Mesenchymal stem cell (in vitro differentiated cells and primary cell): ENCODE results near the gene MFSD1.
A peak's percentile ranks its signal among the peaks of the same experiment; 100 is the strongest.

Experiments
- DNase-seq: peaks from one replicate; pipeline ENCODE4 v3.0.0-alpha.2; 2013
- H2AFZ ChIP-seq: one replicate; pipeline ENCODE4 v1.6.1; 2013; ENCODE audit warnings: low read depth, mild to moderate bottlenecking, control low read depth, inconsistent platforms, low read length, moderate library complexity
- H2AK5ac ChIP-seq: 2 replicates; pipeline ENCODE4 v1.6.1; 2013; ENCODE audit warnings: low read length, moderate library complexity, mild to moderate bottlenecking, inconsistent platforms; ENCODE audit not compliant: severe bottlenecking
- H2BK120ac ChIP-seq: one replicate; pipeline ENCODE4 v1.6.1; 2013; ENCODE audit warnings: low read depth, mild to moderate bottlenecking, inconsistent platforms, low read length, moderate library complexity
- H2BK12ac ChIP-seq, 2 experiments: one replicate each; pipeline ENCODE4 v1.6.1; 2013; ENCODE audit warnings: inconsistent platforms in 2 of 2, low read length in 2 of 2, mild to moderate bottlenecking in 2 of 2, moderate library complexity in 2 of 2, control low read depth in 1 of 2
- H2BK15ac ChIP-seq: one replicate; pipeline ENCODE4 v1.6.1; 2013; ENCODE audit warnings: mild to moderate bottlenecking, low read depth, inconsistent platforms; ENCODE audit not compliant: poor library complexity, severe bottlenecking
- H2BK5ac ChIP-seq: 2 replicates; pipeline ENCODE4 v1.6.1; 2013; ENCODE audit warnings: low read depth, mild to moderate bottlenecking, low read length, control low read depth, inconsistent platforms; ENCODE audit not compliant: poor library complexity, severe bottlenecking
- H3K14ac ChIP-seq, 2 experiments: one replicate each; pipeline ENCODE4 v1.6.1; 2013; ENCODE audit warnings: inconsistent platforms in 2 of 2, low read length in 2 of 2, control low read depth in 1 of 2, mild to moderate bottlenecking in 1 of 2, moderate library complexity in 1 of 2
- H3K18ac ChIP-seq, 2 experiments: one replicate each; pipeline ENCODE4 v1.6.1; 2013; ENCODE audit warnings: inconsistent platforms in 2 of 2, low read length in 2 of 2, control low read depth in 1 of 2, low read depth in 1 of 2, mild to moderate bottlenecking in 1 of 2
- H3K23ac ChIP-seq, 2 experiments: one replicate each; pipeline ENCODE4 v1.6.1; 2013; ENCODE audit warnings: inconsistent platforms in 2 of 2, low read length in 2 of 2, mild to moderate bottlenecking in 2 of 2, moderate library complexity in 2 of 2, control low read depth in 1 of 2
- H3K27ac ChIP-seq: 2 replicates; pipeline ENCODE4 v1.5.1; 2013; ENCODE audit warnings: mild to moderate bottlenecking, moderate library complexity, low read length, control low read depth, inconsistent platforms; ENCODE audit not compliant: poor library complexity, severe bottlenecking
- H3K27me3 ChIP-seq, 2 experiments: 2 replicates each; pipeline versions ENCODE4 v1.6.1 to v1.7.0; 2013; ENCODE audit warnings: low read length in 2 of 2, mild to moderate bottlenecking in 2 of 2, moderate library complexity in 2 of 2, control low read depth in 1 of 2, inconsistent platforms in 1 of 2; ENCODE audit not compliant: control insufficient read depth in 1 of 2, insufficient read depth in 1 of 2
- H3K36me3 ChIP-seq, 2 experiments: 2 replicates each; pipeline versions ENCODE4 v1.6.1 to v1.7.0; 2013; ENCODE audit warnings: low read length in 2 of 2, control low read depth in 1 of 2, inconsistent platforms in 1 of 2, low read depth in 1 of 2, mild to moderate bottlenecking in 1 of 2; ENCODE audit not compliant: insufficient read depth in 2 of 2, control insufficient read depth in 1 of 2
- H3K4ac ChIP-seq, 2 experiments: one replicate each; pipeline ENCODE4 v1.6.1; 2013; ENCODE audit warnings: inconsistent platforms in 2 of 2, low read length in 2 of 2, mild to moderate bottlenecking in 2 of 2, moderate library complexity in 2 of 2, control low read depth in 1 of 2, low read depth in 1 of 2
- H3K4me1 ChIP-seq: 2 replicates; pipeline ENCODE4 v1.6.1; 2013; ENCODE audit warnings: low read depth, low read length, control low read depth; ENCODE audit not compliant: control insufficient read depth, insufficient read depth
- H3K4me2 ChIP-seq: 2 replicates; pipeline ENCODE4 v1.6.1; 2013; ENCODE audit warnings: low read length, mild to moderate bottlenecking, inconsistent platforms; ENCODE audit not compliant: poor library complexity, severe bottlenecking
- H3K4me3 ChIP-seq, 2 experiments: 2 replicates each; pipeline versions ENCODE4 v1.5.1 to v1.7.0; 2013; ENCODE audit warnings: low read length in 2 of 2, mild to moderate bottlenecking in 2 of 2, control low read depth in 1 of 2, low read depth in 1 of 2; ENCODE audit not compliant: insufficient read depth in 1 of 2
- H3K79me1 ChIP-seq: replicated peaks from 2 replicates; pipeline ENCODE4 v1.6.1; 2013; ENCODE audit warnings: mild to moderate bottlenecking, control low read depth, low read length, inconsistent platforms; ENCODE audit not compliant: poor library complexity, severe bottlenecking
- H3K9ac ChIP-seq: 2 replicates; pipeline ENCODE4 v1.7.0; 2013; ENCODE audit warnings: mild to moderate bottlenecking, low read length, moderate library complexity
- H3K9me3 ChIP-seq: 2 replicates; pipeline ENCODE4 v1.7.0; 2013; ENCODE audit warnings: mild to moderate bottlenecking, low read length; ENCODE audit not compliant: control insufficient read depth
- H4K8ac ChIP-seq: one replicate; pipeline ENCODE4 v1.6.1; 2013; ENCODE audit warnings: inconsistent platforms, mild to moderate bottlenecking, low read length, moderate library complexity
- H4K91ac ChIP-seq: one replicate; pipeline ENCODE4 v1.6.1; 2013; ENCODE audit warnings: mild to moderate bottlenecking, low read length, inconsistent platforms
- WGBS: methylation state at CpG from one replicate; pipeline ENCODE4 v1.1.7; 2013; ENCODE audit warnings: mixed read lengths; 5-methylcytosine and 5-hydroxymethylcytosine counted together

Gene MFSD1

GRCh38 chr3:158770741-158771350 is 31.0 kb upstream of the MFSD1 start:
- H3K4me3 ChIP-seq: no peak overlapping the region
- no peak overlapping the region for H3K14ac ChIP-seq
- H2BK15ac ChIP-seq: no peak overlapping the region
- H3K4ac ChIP-seq: no peak overlapping the region
- H4K8ac ChIP-seq: no peak overlapping the region
- peak overlapping the region in 1 of 2 experiments; percentile 12 for H2BK12ac ChIP-seq
- 98% methylated on average over 4 of the region's 4 CpGs for WGBS
- no peak overlapping the region for H3K9ac ChIP-seq
- H3K23ac ChIP-seq: no peak overlapping the region
- no peaks in the 10 kb centered on the region for H3K79me1 ChIP-seq
- no peak overlapping the region for H2AFZ ChIP-seq
- no peaks in the 10 kb centered on the region for H3K9me3 ChIP-seq
- no peak overlapping the region for H2BK120ac ChIP-seq
- no peak overlapping the region for H4K91ac ChIP-seq
- no peak overlapping the region for H3K27ac ChIP-seq
- H3K18ac ChIP-seq: no peak overlapping the region
- H3K4me1 ChIP-seq: peaks cover 8% of the 10 kb centered on the region
- no peak for DNase-seq
- H2AK5ac ChIP-seq: no peak overlapping the region
- H3K27me3 ChIP-seq: no peaks in the 10 kb centered on the region
- no peaks in the 10 kb centered on the region for H3K36me3 ChIP-seq
- no peak overlapping the region for H3K4me2 ChIP-seq
- H2BK5ac ChIP-seq: no peak overlapping the region

DNA sequence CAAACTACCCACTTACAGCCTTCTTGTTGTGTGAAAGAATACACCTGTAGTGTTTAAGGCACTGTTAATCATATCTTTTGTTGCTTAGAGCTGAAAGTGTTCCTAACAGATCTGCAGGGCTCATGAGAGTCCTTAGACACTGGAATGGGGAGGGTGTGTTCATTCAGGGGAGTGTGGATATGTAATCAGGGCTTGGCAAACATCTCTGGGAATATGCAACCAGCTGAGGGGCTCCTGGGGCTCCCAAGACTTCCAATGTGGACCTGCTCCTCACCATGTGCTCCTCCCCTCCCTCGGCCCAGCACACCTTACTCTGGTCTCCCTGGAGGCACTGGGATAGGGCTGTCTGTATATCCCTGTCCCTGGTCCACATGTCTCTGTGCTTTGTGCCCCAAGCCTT is 30.3 kb upstream of the MFSD1 start:
- Histone ChIP-seq H2BK5ac (no peak overlapping the region), H3K79me1 (no peaks in the 10 kb centered on the region), H3K23ac (no peak overlapping the region), H2BK15ac (no peak overlapping the region), H4K91ac (no peak overlapping the region), H3K9me3 (no peaks in the 10 kb centered on the region), H2BK12ac (no peak overlapping the region), H3K36me3 (no peaks in the 10 kb centered on the region), H3K9ac (no peak overlapping the region), H3K4me3 (no peak overlapping the region), H3K4me2 (no peak overlapping the region), H3K4ac (no peak overlapping the region), H3K27me3 (no peaks in the 10 kb centered on the region), H2AK5ac (no peak overlapping the region), H2BK120ac (no peak overlapping the region), H3K27ac (no peak overlapping the region), H3K14ac (no peak overlapping the region), H4K8ac (no peak overlapping the region), H2AFZ (no peak overlapping the region), H3K4me1 (peaks cover 9% of the 10 kb centered on the region), H3K18ac (no peak overlapping the region)
- 93% methylated on average over 1 of the region's 1 CpG for WGBS
- no peak for DNase-seq

GRCh38 chr3:158771982-158772381 is 29.9 kb upstream of the MFSD1 start:
- Histone ChIP-seq H4K91ac (no peak overlapping the region), H3K9me3 (no peaks in the 10 kb centered on the region), H3K4me3 (no peak overlapping the region), H4K8ac (no peak overlapping the region), H3K36me3 (no peaks in the 10 kb centered on the region), H3K4me1 (peaks cover 9% of the 10 kb centered on the region), H3K18ac (no peak overlapping the region), H2AK5ac (no peak overlapping the region), H3K27ac (no peak overlapping the region), H3K23ac (no peak overlapping the region), H2BK5ac (no peak overlapping the region), H3K4me2 (no peak overlapping the region), H3K14ac (no peak overlapping the region), H2AFZ (no peak overlapping the region), H2BK12ac (no peak overlapping the region), H3K79me1 (no peaks in the 10 kb centered on the region), H2BK15ac (no peak overlapping the region), H3K27me3 (no peaks in the 10 kb centered on the region), H3K4ac (no peak overlapping the region), H2BK120ac (no peak overlapping the region), H3K9ac (no peak overlapping the region)
- no peak for DNase-seq
- WGBS: 95% methylated on average over 3 of the region's 3 CpGs

DNA sequence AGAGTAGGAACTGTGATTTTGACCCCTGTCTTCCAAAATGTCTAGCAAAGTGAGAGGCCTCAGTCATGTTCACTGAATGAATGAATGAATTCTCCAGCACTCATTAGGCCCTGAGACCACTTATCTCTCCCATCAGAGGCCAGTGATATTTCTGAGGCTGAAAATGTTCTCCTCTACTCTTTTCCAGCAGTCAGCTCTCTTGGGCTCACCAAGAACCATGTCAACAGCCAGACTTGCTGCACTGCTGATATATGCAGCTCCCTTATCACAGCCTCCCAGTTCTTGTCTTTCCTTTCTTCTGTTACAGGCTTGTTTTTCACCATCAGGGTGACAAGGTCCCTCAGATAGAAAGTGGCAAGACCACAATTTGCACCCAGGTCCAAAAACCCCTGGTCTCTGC is 28.7 kb upstream of the MFSD1 start:
- Histone ChIP-seq H3K9ac (no peak overlapping the region), H2BK120ac (no peak overlapping the region), H3K23ac (no peak overlapping the region), H4K91ac (no peak overlapping the region), H3K9me3 (no peaks in the 10 kb centered on the region), H3K27me3 (no peaks in the 10 kb centered on the region), H3K18ac (no peak overlapping the region), H2AFZ (no peak overlapping the region), H3K4me1 (peaks cover 8% of the 10 kb centered on the region), H2AK5ac (no peak overlapping the region), H3K27ac (no peak overlapping the region), H4K8ac (no peak overlapping the region), H2BK5ac (no peak overlapping the region), H3K14ac (no peak overlapping the region), H2BK12ac (no peak overlapping the region), H3K4me3 (no peak overlapping the region), H3K4me2 (no peak overlapping the region), H2BK15ac (no peak overlapping the region), H3K4ac (no peak overlapping the region), H3K79me1 (no peaks in the 10 kb centered on the region), H3K36me3 (no peaks in the 10 kb centered on the region)
- DNase-seq: no peak
